Fibroblast of skin of abdomen (primary cell): ENCODE measurements around the gene CCR7.

Experiments
- DNase-seq: peaks from one replicate; pipeline ENCODE4 v3.0.0-alpha.2; 2013

CCR7 gene

GRCh38 chr17:40561871-40562611, 3.2 kb downstream of the CCR7 start:
- DNase-seq = no peak

DNA sequence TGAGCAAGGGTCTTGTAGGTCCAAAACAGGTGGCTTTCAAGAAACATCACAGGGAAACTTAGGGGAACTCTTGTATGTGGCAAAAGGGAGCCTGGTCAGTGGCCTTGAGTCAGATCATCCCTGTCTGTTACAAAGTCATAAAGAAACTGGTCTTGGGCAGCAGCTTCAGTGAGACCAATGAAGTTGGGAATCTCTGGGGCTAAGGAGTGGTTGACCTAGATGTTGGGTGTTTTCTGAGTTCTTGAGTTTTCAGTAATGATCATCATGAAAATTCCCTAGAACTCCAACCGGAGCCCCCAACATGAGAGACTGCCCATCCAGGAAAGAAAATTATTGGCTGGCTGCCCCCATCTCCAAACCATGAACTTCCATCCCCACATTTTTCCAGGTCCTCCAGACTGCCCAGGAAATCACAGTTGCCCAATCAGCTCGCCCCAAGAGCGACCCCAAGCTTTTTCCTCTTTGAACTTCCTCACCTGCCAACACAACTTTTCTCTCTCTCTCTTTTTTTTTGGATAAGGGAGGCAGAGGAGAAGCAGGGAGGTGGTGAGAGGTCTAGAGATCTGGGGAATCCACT, 3.9 kb downstream of the CCR7 start:
- no peak for DNase-seq

GRCh38 chr17:40560592-40561293, 4.5 kb downstream of the CCR7 start:
- DNase-seq = no peak

DNA sequence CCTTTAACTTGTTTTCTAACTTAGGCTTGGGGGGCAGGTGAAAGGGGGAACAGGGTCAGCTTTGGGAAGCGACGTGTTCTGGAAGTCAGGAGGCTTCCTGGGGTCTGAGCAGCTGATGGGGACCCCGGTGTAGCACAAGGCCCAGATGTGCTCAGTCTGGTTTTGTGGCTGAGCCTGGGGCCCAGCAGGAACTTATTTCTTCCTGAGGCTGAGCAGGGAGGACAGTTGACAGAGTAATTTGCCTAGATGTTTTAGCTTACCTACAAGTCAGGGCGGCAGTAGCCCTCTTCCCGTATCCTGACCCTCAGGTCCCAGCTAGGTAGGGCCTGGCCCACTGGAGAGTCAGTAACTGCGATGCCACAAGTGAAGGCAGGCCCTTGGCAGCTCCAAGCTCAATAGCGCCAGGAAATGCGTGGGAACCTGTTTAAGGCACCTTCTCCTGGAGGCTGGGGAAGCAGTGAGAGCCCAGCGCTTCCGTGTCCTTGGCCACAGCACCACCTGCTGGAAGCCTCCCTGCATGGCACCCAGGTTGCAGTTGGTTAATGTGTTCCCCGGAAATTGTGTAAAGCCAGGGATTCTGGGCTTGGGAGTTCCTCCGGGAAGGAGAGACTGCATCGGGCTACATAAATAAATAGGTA, 5.2 kb downstream of the CCR7 start:
- peak; percentile 84 for DNase-seq

GRCh38 chr17:40559564-40559916, 5.7 kb downstream of the CCR7 start:
- no peak for DNase-seq

GRCh38 chr17:40558890-40559563, 6.2 kb downstream of the CCR7 start:
- DNase-seq = no peak

DNA sequence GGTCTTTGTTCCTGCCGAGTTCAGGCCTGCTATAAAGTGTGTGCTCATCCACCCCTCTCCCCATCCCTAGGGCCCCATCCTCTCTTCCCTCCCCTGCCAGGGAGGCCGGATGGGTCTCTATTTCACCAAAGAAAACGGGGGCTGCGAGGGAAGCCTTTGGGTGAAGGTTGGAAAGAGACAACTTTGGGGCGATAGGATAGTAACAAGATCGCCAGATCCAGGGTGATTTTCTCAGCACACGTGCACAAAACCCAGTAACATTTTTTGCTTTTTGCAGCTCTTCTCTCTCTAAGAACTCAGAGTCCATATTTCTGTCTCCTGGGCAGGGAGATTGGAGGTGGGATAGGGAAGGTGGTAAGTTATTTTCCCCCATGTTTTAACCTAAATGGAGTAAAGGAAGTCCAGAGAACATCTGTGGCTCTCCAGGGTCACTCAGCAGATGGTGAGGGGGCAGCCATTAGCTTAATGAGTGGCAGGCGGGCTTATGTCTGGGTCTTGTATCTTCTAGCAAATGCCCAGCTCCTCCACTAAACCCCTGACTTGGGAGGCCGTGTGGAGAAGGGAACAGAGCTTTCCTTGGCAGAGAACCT, 6.9 kb downstream of the CCR7 start:
- no peak for DNase-seq

DNA sequence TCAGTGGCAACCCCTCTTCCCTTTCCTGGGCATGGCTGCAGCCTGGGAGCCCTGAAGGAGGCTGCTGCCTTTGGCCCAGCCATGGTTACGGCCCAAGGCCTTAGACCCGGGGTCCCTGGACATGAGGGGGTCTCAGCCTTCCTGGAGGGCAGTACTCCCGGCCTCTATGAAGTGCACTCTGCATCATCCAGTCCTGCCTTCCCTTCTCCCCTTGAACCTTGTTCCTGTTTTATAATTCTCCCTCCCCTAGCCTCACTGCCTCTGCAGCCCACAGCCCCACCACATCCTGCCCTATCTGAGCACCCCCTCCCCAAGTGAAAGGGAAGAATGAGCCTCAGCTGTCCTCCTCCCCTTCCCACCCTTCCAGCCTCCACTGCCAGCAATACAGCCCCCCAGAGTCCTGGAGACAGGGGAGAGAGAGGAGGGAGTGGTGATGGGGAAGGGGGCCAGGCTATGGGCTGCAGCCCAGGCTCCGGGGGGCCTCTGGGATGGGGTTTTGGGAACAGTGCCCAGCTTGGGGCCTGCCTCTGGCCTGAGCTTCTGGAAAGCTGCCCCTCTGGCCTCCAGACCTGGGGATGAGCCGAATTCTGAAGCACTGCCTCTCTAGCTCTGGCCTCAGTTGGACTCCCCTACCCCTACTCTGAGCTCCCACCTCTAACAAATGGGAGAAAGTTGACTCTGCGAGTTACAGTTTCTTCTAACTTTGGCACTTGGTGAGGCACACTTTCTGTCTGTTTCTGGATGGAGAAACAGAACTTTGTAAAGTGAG, 7.6 kb downstream of the CCR7 start:
- DNase-seq = no peak

DNA sequence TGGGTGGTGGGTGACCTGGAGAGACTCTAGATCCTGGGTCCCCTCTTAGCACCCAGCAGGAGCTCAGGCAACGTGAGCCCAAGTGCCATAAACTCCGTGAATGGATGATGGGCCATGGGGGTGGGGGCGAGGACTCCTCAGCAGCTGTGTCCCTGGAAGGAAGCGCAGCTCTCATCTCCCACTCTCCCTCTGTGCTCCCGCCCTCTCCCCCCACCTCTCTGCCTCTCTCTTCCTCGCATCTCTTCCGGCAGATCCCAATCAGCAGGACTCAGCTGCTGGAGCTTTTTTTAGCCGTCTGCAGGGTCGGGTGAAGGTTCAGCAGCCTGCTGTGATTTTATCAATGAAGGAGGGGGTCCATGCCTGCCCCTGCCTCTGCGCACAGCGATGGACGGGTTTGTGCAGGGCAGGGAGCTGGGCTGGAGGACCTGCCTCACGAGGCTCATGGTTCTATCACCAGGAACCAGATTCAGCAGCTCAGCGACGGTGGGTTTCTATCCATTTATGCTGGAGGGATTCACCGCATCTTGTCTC, 8.3 kb downstream of the CCR7 start:
- no peak for DNase-seq

GRCh38 chr17:40556198-40556661, 9.0 kb downstream of the CCR7 start:
- DNase-seq = no peak

GRCh38 chr17:40555296-40556190, 9.7 kb downstream of the CCR7 start:
- DNase-seq = no peak

- no peak for DNase-seq
Measured at GRCh38 chr17:40554646-40555295, 10.5 kb downstream of the CCR7 start.

- peak; percentile 33 for DNase-seq
Measured at GRCh38 chr17:40553694-40554534, 11.4 kb downstream of the CCR7 start.

DNA sequence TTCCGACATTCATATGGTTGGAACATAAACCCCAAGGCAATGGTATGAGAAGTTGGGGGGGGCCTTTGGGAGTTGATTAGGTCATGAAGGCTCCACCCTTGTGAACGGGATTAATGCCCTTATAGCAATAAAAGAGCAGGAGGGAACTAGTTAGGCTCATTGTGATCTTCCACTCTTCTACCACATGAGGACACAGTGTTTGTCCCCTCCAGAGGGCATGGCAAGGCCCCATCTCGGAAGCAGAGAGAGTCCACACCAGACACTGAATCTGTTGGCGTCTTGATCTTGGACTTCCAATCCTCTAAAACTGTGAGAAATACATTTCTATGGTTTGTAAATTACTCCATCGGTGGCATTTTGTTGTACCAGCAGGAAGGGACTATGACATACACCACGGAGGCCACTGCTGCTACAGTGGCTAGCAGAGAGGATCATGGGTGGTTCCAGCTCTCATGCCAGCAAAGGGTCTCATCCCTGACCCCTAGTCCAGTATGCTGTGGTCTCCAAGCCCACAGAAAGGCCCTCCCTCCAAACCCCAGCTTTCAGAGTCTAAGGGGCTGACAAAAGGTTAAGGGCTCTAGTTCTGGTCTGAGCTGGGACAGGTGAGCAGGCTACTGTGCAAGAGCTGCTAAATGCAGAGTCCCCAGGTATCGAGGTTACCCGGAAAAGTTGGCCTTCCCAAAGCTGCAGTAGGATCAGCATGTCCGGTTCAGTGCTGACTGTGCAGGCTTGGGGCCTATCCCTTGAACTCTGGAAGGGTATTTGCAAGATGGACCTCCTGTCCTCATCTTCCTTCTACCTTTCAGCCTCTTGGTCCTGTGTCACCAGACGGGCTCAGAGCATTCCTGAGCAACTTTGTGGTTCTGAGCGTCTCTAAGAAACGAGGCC, 12.2 kb downstream of the CCR7 start:
- peak; percentile 27 for DNase-seq

DNA sequence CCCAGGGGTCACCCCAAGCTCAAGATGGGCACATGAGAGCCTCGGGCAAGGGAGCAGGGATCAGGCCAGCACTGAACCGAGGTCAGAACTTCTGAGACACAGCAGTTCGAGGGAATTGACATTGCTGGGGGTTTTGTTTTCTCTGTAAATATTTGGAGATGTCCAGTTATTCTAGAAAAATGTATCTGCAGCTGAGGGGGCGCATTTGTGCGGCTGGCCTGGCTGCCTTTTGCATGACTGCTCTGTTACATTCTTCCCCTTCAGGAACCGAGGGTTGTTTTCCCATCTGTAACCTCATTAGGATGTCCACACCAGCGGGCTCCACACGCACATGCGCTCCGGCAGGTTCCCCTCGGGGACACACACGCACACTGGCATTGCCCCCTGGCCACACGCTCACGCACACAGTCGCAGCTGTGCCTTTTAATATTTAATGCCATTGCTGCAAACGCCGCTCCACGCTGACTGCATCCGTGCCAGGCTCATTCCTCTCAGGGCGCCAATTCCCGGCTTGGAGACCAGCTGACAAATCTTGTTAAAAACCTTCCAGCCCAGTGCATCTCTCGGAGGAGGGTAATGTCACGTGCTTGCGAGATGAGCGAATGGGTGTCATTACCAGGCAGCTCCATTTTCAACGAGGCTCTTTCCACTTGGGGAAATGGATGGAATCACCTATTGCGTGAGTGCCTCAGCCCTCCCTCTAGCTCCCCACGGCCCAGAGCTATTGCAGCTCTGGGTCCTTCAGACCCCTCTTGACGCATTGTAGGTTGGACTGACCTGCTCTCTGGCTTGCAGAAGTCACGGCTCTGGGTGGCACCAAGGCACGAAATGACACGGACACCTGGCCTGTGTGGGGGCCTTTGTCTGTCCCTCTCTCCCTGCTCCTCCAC, 13.1 kb downstream of the CCR7 start:
- peak; percentile 92 for DNase-seq

DNA sequence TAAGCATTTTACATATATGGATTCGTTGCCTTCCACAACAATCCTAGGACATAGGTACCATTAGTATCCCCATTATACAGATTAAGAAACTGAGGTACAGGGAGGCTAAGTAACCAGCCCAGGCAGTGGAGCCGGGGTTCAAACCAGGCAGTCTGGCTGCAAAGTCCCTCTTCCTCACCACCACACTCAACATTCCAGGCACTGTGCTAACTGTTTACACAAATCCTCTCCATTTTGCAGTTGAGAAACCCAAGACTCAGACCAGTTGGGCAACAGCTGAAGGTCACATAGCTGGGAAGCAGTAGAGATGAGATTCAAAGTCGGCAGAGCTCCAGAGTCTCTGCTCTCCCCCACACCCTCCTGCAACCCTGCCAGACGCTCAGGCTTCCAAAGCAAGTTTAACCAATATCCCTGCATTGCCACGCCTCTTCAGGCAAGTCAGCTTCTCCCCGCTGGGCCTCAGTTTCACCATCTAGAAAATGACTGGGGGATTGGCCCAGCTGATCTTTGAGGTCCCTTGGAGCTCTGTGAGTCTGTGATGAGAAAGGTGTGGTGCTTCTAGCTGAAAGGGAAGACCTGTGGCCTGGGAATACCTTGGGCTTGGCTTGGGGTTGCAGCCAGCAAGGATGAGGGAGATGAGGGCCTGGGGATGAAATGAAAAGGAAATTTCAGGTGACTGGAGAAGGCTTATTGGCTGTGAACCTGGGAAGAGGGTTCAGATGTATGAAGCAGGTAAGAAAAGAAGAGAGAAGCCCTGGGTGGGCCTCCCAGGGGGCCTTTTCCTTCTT, 14.0 kb downstream of the CCR7 start:
- DNase-seq = peak; percentile 96
